OCI-LY3 (cell line): ENCODE results near the gene LRP2.

Source experiments
- H2AFZ ChIP-seq: fragments of 200-600, 300-600 bp; shearing (Covaris generic); 2 replicates; pipeline ENCODE4 v1.6.0; 2014; ENCODE audit warnings: antibody characterized with exemption, low read depth, low read length
- H3K27ac ChIP-seq: fragments of 200-600, 300-600 bp; sonication (generic); 2 replicates; pipeline ENCODE4 v1.5.1; 2014; ENCODE audit warnings: mild to moderate bottlenecking, low read length, moderate library complexity, mixed read lengths
- H3K27me3 ChIP-seq: fragments of 200-600, 300-600 bp; sonication (generic); 2 replicates; pipeline ENCODE4 v1.6.1; 2014; ENCODE audit warnings: low read depth, low read length, mixed read lengths
- H3K36me3 ChIP-seq: fragments of 200-600, 300-600 bp; sonication (generic); replicated peaks from 2 replicates; pipeline ENCODE3; 2014; ENCODE audit warnings: low read depth, low read length, mixed read lengths
- H3K4me1 ChIP-seq: fragments of 300-600, 200-600 bp; sonication (generic); 2 replicates; pipeline ENCODE4 v1.6.1; 2014; ENCODE audit warnings: low read length, mixed read lengths
- H3K4me2 ChIP-seq: fragments of 200-600, 300-600 bp; sonication (generic); 2 replicates; pipeline ENCODE4 v1.6.1; 2014; ENCODE audit warnings: low read length, mixed read lengths
- H3K4me3 ChIP-seq: fragments of 300-600, 200-600 bp; sonication (generic); 2 replicates; pipeline ENCODE4 v1.5.1; 2014; ENCODE audit warnings: antibody characterized with exemption, mild to moderate bottlenecking, low read length, moderate library complexity
- H3K79me2 ChIP-seq: fragments of 300-600, 200-600 bp; shearing (Covaris generic); 2 replicates; pipeline ENCODE4 v1.6.1; 2014; ENCODE audit warnings: mild to moderate bottlenecking, low read length, mixed read lengths
- H3K9ac ChIP-seq: fragments of 300-600, 200-600 bp; shearing (Covaris generic); 2 replicates; pipeline ENCODE4 v1.6.0; 2014; ENCODE audit warnings: mild to moderate bottlenecking, low read length, moderate library complexity
- H3K9me3 ChIP-seq: fragments of 200-600, 300-600 bp; shearing (Covaris generic); 2 replicates; pipeline ENCODE4 v1.6.1; 2014; ENCODE audit warnings: low read length, mixed read lengths; ENCODE audit not compliant: insufficient read depth
- H4K20me1 ChIP-seq: fragments of 200-600, 300-600 bp; sonication (generic); 2 replicates; pipeline ENCODE4 v1.6.1; 2016; ENCODE audit warnings: low read length, mixed read lengths; ENCODE audit not compliant: insufficient read depth
- EZH2phosphoT487 ChIP-seq: fragments of 200-600 bp; shearing (Covaris generic); IDR thresholded peaks from 2 replicates; pipeline ENCODE4 v1.6.1; 2018; ENCODE audit warnings: antibody characterized with exemption, mixed run types, low read depth
- TF ChIP-seq, protein P1 (sequence below): fragments of 200-600, 300-600 bp; sonication (generic); IDR thresholded peaks from 2 replicates; pipeline ENCODE4 v1.5.1; 2014; ENCODE audit warnings: antibody characterized with exemption, low read length, low read depth

LRP2 gene

DNA sequence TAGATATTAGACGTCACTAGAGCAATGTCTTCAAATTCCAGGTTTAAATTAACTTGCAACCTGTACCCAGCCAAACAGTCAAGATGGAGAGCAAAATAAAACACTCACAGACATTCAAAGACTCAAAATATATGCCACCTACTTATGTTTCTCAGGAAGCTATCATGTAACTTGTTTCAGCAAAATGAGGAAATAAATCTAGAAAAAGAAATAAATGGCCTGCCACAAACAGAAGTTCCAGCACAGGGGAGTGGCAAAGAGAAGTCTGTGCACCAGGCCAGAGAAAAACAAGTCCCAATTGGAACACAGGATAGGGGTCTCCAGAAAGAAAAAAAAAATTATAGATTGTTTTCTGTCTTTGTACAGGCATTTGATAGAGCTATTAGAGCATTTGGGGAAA is 96.7 kb downstream of the LRP2 start:
- Histone ChIP-seq H3K9me3 (no peaks in the 10 kb centered on the region), H3K27ac (no peak overlapping the region), H3K27me3 (no peaks in the 10 kb centered on the region), H3K79me2 (no peaks in the 10 kb centered on the region), H3K4me1 (no peaks in the 10 kb centered on the region), H2AFZ (no peak overlapping the region), H4K20me1 (no peaks in the 10 kb centered on the region), H3K9ac (no peak overlapping the region), H3K36me3 (no peaks in the 10 kb centered on the region), H3K4me2 (no peak overlapping the region), H3K4me3 (no peak overlapping the region)
- TF ChIP-seq, protein P1, sequence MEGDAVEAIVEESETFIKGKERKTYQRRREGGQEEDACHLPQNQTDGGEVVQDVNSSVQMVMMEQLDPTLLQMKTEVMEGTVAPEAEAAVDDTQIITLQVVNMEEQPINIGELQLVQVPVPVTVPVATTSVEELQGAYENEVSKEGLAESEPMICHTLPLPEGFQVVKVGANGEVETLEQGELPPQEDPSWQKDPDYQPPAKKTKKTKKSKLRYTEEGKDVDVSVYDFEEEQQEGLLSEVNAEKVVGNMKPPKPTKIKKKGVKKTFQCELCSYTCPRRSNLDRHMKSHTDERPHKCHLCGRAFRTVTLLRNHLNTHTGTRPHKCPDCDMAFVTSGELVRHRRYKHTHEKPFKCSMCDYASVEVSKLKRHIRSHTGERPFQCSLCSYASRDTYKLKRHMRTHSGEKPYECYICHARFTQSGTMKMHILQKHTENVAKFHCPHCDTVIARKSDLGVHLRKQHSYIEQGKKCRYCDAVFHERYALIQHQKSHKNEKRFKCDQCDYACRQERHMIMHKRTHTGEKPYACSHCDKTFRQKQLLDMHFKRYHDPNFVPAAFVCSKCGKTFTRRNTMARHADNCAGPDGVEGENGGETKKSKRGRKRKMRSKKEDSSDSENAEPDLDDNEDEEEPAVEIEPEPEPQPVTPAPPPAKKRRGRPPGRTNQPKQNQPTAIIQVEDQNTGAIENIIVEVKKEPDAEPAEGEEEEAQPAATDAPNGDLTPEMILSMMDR, result no peak
- TF ChIP-seq EZH2phosphoT487, result no peak

GRCh38 chr2:169260846-169261642 is 101.3 kb downstream of the LRP2 start:
- Histone ChIP-seq H4K20me1 (no peaks in the 10 kb centered on the region), H3K36me3 (no peaks in the 10 kb centered on the region), H3K27me3 (no peaks in the 10 kb centered on the region), H3K4me1 (no peaks in the 10 kb centered on the region), H3K79me2 (no peaks in the 10 kb centered on the region), H3K9ac (no peak overlapping the region), H3K9me3 (no peaks in the 10 kb centered on the region), H3K4me3 (no peak overlapping the region), H3K4me2 (no peak overlapping the region), H2AFZ (no peak overlapping the region), H3K27ac (no peak overlapping the region)
- no peak for TF ChIP-seq EZH2phosphoT487
- TF ChIP-seq, protein P1, result no peak

GRCh38 chr2:169260246-169260645 is 102.1 kb downstream of the LRP2 start:
- Histone ChIP-seq H2AFZ (no peak overlapping the region), H3K27ac (no peak overlapping the region), H3K9ac (no peak overlapping the region), H3K79me2 (no peaks in the 10 kb centered on the region), H3K27me3 (no peaks in the 10 kb centered on the region), H3K4me1 (no peaks in the 10 kb centered on the region), H3K4me3 (no peak overlapping the region), H3K4me2 (no peak overlapping the region), H3K9me3 (no peaks in the 10 kb centered on the region), H3K36me3 (no peaks in the 10 kb centered on the region), H4K20me1 (no peaks in the 10 kb centered on the region)
- TF ChIP-seq EZH2phosphoT487, result no peak
- TF ChIP-seq, protein P1, result peak; percentile 18; the same call in 1 of the 2 replicates

DNA sequence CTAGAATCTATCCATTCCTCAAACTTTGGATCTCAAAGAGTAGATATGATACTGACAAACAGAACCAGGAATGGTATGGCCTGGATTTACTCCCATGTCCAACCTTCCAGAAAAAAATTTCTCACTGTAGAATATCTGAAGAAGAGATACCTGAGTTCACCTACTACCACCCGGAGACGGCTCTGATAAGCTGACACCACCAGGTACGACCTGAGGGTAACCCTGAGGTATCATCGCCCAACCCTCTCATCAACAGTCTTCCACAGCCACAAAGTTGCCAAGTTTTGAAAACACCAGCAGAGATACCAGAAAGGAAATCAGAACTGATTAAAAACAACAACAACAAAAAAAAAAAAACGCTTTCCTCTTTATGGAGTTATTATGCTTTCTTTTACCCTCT is 102.9 kb downstream of the LRP2 start:
- no peak overlapping the region for H3K9ac ChIP-seq
- no peak overlapping the region for H3K4me3 ChIP-seq
- H2AFZ ChIP-seq, result no peak overlapping the region
- TF ChIP-seq, protein P1, result no peak
- no peak for TF ChIP-seq EZH2phosphoT487
- H3K36me3 ChIP-seq, result no peaks in the 10 kb centered on the region
- no peak overlapping the region for H3K27ac ChIP-seq
- H3K79me2 ChIP-seq, result no peaks in the 10 kb centered on the region
- H4K20me1 ChIP-seq, result no peaks in the 10 kb centered on the region
- no peak overlapping the region for H3K4me2 ChIP-seq
- H3K27me3 ChIP-seq, result no peaks in the 10 kb centered on the region
- H3K4me1 ChIP-seq, result no peaks in the 10 kb centered on the region
- no peaks in the 10 kb centered on the region for H3K9me3 ChIP-seq
